ENCODE data around the gene GLYATL2.

GLYATL2 gene

DNA sequence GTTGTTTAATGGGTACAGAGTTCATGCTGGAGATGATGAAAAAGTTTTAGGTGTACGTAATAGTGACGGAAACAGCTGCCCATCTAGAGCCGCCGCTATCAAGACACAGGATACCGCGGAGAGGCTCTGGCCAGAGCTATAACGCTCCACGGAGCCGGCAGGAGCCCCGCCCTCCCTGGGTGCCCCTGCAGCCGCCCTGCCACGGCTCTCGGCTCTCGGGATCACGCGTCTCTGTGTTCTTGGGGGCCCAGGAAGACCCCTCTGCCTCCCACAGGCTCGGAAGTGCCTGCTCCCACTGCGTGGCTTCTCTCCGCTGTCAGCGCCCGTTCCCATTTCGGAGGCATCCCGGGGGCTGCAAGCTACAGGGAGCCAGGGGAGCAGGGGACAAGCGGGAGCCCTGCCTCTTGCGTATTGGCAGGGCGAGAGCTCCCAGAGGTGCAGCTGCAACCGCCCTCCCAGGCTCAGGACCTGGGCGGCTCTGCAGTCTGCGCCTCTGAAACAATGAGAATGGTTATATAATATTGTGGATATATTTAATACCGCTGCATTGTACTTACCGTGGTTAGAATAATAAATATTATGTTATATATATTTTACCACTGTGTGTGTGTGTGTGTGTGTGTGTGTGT is 13.7 kb downstream of the GLYATL2 start:
- Mint-ChIP-seq H3K4me1 (no peaks in the 10 kb centered on the region), H3K9me3 (no peaks in the 10 kb centered on the region), H3K27ac (no peak overlapping the region), H3K4me3 (no peak overlapping the region), H3K36me3 (no peaks in the 10 kb centered on the region)
- no peak for DNase-seq (ENCODE audit: low spot score in 2 of 2)
- no peak for ATAC-seq

DNA sequence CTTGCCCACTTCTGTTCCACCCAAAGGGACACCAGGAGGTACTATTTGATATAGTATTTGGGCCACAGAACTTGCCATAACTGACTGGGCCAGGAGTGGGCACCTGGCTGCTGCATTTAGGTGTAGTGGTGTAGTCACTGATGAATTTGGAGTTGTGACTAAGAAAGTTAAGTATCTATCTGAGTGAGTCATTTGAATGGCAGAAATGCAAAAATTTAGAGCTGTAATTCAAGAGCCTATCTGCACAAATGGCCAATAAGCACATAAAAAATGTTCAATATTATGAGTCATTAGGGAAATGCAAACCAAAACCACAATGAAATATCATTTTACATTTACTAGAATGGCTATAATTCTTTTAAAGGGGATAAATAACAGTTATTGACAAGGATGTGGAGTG is 14.7 kb downstream of the GLYATL2 start:
- no peak overlapping the region for H3K4me3 Mint-ChIP-seq
- no peak for DNase-seq (ENCODE audit: low spot score in 2 of 2)
- no peak overlapping the region for H3K27ac Mint-ChIP-seq
- no peaks in the 10 kb centered on the region for H3K4me1 Mint-ChIP-seq
- H3K9me3 Mint-ChIP-seq: peaks cover 4% of the 10 kb centered on the region
- ATAC-seq: no peak
- no peaks in the 10 kb centered on the region for H3K36me3 Mint-ChIP-seq

DNA sequence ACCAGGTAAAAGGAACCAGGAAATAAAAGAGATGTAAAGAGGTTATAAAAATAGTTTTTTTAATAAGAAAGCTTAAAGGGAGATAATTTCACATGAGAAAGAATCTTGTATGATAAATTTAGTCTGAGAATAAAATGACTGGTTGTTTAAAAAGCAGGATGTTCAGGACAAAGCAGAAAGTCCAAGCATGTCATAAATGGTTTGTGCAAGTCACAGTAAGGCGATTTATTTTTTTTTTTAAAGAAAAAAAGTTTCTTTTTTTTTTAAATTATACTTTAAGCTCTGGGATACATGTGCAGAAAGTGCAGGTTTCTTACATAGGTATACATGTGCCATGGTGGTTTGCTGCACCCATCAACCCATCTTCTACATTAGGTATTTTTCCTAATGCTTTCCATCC is 30.8 kb downstream of the GLYATL2 start:
- ATAC-seq: no peak
- H3K36me3 Mint-ChIP-seq: no peaks in the 10 kb centered on the region
- H3K9me3 Mint-ChIP-seq: peaks cover 7% of the 10 kb centered on the region

DNA sequence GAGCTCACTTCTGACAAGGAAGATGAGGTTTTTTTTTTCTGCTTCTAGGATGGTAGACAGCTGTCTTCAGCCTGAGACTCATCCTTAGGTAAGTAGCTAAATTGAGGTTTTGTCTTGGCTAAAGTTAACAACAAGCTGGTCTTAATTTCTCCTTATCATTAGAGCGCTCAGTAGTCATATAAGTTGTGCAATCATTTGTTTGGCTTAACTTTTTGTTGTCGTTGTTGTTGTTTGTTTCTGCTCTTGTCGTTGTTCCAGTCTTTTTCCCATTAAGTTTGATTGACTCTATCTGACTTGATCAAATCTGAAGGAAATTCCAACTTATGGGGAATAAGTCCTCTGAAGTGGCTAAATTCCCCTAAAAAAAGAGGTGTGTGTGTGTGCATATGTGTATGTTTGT is 33.0 kb downstream of the GLYATL2 start:
- ATAC-seq: no peak

More for the DNA sequence above, 30.8 kb downstream of the GLYATL2 start:
- no peaks in the 10 kb centered on the region for H3K4me1 Mint-ChIP-seq
- H3K27ac Mint-ChIP-seq: no peak overlapping the region
- DNase-seq (ENCODE audit: low spot score in 2 of 2): no peak
- no peak overlapping the region for H3K4me3 Mint-ChIP-seq

DNA sequence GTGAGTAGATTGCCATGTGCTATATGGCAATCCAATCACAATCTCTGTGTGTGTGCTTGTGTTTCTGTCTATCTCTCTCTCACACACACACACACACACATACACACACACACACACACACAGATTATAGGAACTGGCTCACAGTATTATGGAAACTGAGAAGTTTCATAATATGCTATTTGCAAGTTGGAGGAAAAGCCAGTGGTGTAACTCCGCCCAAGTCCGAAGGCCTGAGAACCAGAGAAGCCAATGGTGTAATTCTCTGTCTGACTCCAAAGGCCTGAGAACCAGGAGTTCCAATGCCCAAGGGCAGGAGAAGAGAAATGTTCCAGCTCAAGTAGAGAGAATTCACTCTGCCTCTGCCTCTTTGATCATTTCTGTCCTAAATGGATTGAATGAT is 37.2 kb downstream of the GLYATL2 start:
- ATAC-seq: no peak
- Mint-ChIP-seq H3K9me3 (no peaks in the 10 kb centered on the region), H3K36me3 (no peaks in the 10 kb centered on the region), H3K4me1 (no peaks in the 10 kb centered on the region), H3K4me3 (no peak overlapping the region), H3K27ac (no peak overlapping the region)
- no peak for DNase-seq (ENCODE audit: low spot score in 2 of 2)

More for the DNA sequence above, 33.0 kb downstream of the GLYATL2 start:
- Mint-ChIP-seq H3K4me3 (no peak overlapping the region), H3K27ac (no peak overlapping the region), H3K4me1 (no peaks in the 10 kb centered on the region), H3K36me3 (no peaks in the 10 kb centered on the region), H3K9me3 (peaks cover 3% of the 10 kb centered on the region)
- no peak for DNase-seq (ENCODE audit: low spot score in 2 of 2)

DNA sequence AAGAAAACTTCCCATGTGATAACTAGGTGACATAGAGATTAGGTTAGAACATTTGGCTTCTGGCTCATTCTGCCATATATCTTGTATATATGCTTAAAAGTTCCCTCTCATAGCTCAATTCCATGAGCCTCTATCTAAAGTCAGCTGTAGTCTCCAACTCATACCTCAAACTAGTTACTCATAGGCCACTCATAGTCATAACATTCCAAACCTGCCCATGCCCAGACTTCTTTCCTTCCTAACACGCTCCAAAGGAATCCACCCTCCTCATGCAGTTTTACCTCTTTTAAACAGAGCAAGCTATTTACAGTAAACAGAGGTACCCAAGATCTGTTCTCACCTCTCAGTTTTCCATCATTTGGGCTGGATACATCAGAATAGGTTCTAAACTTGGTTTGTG is 39.4 kb downstream of the GLYATL2 start:
- Mint-ChIP-seq H3K9me3 (no peaks in the 10 kb centered on the region), H3K27ac (no peak overlapping the region)

DNA sequence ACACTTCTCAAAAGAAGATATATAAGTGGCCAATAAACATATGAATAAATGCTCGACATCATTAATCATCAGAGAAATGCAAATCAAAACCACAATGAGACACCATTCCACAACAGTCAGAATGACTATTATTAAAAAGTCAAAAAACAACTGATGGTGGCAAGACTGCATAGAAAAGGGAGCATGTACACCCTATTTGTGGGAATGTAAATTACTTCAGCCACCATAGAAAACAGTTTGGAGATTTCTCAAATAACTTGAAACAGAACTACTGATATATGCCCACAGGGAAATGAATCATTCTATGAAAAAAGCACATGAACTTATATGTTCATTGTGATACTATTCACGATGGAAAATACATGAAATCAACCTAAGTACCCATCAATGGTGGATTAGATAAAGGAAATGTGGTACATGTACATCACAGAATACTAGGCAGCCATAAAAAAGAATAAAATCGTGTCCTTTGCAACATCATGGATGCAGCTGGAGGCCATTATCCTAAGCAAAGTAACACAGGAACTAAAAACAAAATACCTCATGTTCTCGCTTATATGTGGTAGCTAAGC is 42.4 kb downstream of the GLYATL2 start:
- ATAC-seq (peak; percentile 34), DNase-seq (ENCODE audit: low spot score in 2 of 2) (no peak)
- Mint-ChIP-seq H3K4me1 (no peaks in the 10 kb centered on the region), H3K4me3 (no peak overlapping the region), H3K27ac (no peak overlapping the region), H3K9me3 (no peaks in the 10 kb centered on the region), H3K36me3 (no peaks in the 10 kb centered on the region)

More for the DNA sequence above, 39.4 kb downstream of the GLYATL2 start:
- no peaks in the 10 kb centered on the region for H3K36me3 Mint-ChIP-seq
- H3K4me3 Mint-ChIP-seq: no peak overlapping the region
- ATAC-seq: no peak
- no peaks in the 10 kb centered on the region for H3K4me1 Mint-ChIP-seq
- DNase-seq (ENCODE audit: low spot score in 2 of 2): no peak

DNA sequence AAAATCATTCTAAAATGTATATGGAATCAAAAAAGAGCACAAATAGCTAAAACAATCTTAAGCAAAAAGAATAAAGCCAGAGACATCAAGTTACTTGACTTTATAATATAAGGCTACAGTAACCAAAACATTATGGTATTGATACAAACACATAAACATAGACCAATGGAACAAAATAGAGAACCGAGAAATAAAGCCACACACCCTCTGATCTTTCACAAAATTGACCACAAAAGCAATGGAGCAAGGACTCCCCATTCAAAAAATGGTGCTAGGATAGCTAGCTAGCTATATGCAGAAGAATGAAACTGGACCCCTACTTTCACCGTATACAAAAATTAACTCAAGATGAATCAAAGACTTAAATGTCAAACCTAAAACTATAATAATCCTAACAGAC is 43.2 kb downstream of the GLYATL2 start:
- no peaks in the 10 kb centered on the region for H3K9me3 Mint-ChIP-seq
- DNase-seq (ENCODE audit: low spot score in 2 of 2) (no peak), ATAC-seq (no peak)
- no peak overlapping the region for H3K27ac Mint-ChIP-seq
- no peak overlapping the region for H3K4me3 Mint-ChIP-seq
- no peaks in the 10 kb centered on the region for H3K36me3 Mint-ChIP-seq
- H3K4me1 Mint-ChIP-seq: no peaks in the 10 kb centered on the region

DNA sequence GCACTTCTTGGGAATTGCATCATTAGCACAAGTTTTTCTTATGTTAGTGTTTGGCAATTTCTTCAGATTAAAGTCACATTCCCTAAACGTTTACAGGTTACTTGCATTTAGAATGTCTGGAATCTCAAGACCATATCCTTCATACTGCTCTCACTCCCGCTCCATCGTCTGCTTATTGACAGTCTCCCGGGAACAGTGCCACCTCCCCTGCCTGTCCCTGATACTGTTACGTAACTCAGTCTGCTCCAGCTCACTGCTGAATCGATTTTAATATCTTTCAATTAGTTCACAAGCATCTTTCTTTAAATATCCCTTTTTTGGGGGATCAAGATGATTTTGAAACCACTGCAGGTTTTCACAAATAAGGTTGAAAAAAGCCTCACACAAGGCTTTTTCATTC is 48.2 kb downstream of the GLYATL2 start:
- Mint-ChIP-seq H3K36me3 (no peaks in the 10 kb centered on the region), H3K27ac (no peak overlapping the region), H3K9me3 (no peaks in the 10 kb centered on the region), H3K4me1 (no peaks in the 10 kb centered on the region), H3K4me3 (no peak overlapping the region)
- ATAC-seq (no peak), DNase-seq (ENCODE audit: low spot score in 2 of 2) (no peak)

DNA sequence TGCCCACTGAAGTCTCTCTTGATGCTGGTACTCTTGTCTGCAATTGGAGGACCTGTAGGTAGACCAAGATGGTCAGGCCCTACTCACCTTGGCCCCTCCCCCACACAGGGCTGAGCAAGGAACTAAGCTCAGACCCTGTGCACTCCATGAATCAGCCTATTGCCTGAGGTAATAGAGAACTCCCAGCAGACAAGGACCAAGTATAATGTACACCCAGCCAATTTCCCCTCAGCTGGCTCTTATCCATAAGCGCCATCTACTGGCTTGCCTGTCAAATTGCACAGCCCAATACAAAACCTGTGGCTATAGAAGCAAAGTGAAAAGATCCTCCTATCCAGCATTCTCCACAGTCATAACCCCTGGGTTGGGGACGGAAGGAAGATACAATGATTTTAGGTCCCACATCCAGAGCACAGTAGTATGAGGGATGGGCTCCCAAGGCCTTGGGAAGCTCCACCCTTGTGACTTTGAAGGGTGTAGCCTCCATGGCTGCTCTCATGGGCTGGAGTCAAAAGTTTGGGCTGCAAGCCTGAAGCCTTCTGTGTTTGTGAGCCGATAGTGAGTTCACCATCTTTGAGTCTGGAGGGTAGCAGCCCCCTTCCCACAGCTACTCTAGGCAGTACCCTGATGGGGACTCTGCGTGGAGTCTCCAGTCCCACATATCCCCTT is 56.0 kb downstream of the GLYATL2 start:
- H3K36me3 Mint-ChIP-seq: no peaks in the 10 kb centered on the region

DNA sequence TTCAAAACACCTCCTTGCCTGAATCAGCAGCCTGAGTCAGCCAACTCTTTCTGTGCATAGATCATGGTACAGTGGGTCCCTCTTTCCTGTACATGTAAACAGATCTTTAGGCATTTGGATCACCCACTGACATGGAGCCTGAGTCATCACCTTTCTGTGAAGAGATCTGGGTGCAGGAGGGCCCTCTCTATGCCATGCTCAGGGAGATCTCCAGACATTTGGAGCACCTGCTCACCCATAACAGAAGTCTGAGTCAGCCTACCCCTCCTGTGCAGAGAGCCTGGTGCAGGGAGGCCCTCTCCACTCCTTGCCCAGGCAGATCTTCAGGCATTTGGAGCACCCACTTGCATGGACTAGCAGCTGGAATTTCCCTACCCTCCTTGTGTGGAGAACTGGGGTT is 56.6 kb downstream of the GLYATL2 start:
- no peak overlapping the region for H3K4me3 Mint-ChIP-seq
- H3K36me3 Mint-ChIP-seq: no peaks in the 10 kb centered on the region
- H3K9me3 Mint-ChIP-seq: no peaks in the 10 kb centered on the region
- H3K27ac Mint-ChIP-seq: no peak overlapping the region
- H3K4me1 Mint-ChIP-seq: no peaks in the 10 kb centered on the region
- peak; percentile 54 for ATAC-seq
- no peak for DNase-seq (ENCODE audit: low spot score in 2 of 2)

More for the DNA sequence above, 56.0 kb downstream of the GLYATL2 start:
- no peak overlapping the region for H3K27ac Mint-ChIP-seq
- ATAC-seq (peak; percentile 70), DNase-seq (ENCODE audit: low spot score in 2 of 2) (peak in 1 of 2 donors; percentile 53)
- H3K4me3 Mint-ChIP-seq: no peak overlapping the region
- H3K9me3 Mint-ChIP-seq: no peaks in the 10 kb centered on the region
- H3K4me1 Mint-ChIP-seq: no peaks in the 10 kb centered on the region

DNA sequence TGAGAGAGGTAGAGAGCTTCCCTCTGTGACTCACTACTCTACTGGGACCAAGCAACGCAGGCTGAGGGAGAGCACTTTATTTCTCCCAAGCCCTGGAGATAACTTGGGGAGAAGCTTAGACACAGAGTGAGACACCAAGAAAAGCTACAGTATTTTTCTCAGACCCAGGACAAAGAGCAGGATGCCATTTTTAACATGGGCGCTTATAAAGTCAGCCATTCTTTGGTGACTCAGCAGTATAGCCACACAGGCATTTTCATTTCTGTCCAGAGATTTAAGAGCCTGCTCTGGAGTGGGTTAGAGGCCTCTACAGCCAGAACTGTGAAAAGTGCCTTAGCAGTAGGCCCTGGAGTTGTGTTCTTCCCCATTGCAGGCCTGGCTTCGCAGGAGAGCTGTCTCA is 57.8 kb downstream of the GLYATL2 start:
- no peak overlapping the region for H3K4me3 Mint-ChIP-seq
- no peaks in the 10 kb centered on the region for H3K9me3 Mint-ChIP-seq
- DNase-seq (ENCODE audit: low spot score in 2 of 2): no peak
- H3K4me1 Mint-ChIP-seq: no peaks in the 10 kb centered on the region
- ATAC-seq: no peak
- H3K27ac Mint-ChIP-seq: no peak overlapping the region
- H3K36me3 Mint-ChIP-seq: no peaks in the 10 kb centered on the region

DNA sequence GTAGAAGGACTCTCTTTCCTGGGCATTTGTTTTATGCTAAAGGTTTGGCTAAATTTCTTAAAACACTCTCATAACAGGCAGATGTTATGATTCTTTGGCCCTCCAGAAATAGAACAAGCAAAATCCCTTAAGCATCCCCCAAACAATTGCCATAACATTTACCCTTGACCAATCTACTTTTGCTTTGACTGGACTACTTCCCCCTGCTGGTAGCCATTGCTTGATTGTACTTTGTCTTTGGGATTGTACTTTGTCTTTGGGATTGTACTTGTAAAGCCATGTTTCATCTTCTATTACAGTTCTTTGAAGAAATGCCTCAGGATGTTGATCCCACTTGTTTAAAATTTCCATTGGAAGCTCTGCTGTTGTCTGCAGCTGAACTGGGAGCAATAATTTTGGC is 59.5 kb downstream of the GLYATL2 start:
- Mint-ChIP-seq H3K9me3 (no peaks in the 10 kb centered on the region), H3K27ac (no peak overlapping the region), H3K4me1 (no peaks in the 10 kb centered on the region), H3K36me3 (no peaks in the 10 kb centered on the region), H3K4me3 (no peak overlapping the region)
- ATAC-seq (no peak), DNase-seq (ENCODE audit: low spot score in 2 of 2) (no peak)

Measured in stimulated activated effector memory CD8-positive, alpha-beta T cell treated with anti-CD3 and anti-CD28 coated beads, Interleukin-12 subunit alpha, Interleukin-12 subunit beta, amount 100 ng/mL, for 72 hours (primary cell).